CD4-positive, alpha-beta T cell treated with Interleukin-15 for 1 hour (primary cell): ENCODE data around the gene TGDS.
"Not testable (repeated sequence)": the region's sequence is repeated elsewhere in the genome, so short reads cannot be mapped to it uniquely, and the experiment has no call there.

Experiments used
- DNase-seq: peaks from one replicate; pipeline ENCODE4 v3.0.0-alpha.2; 2020

TGDS gene

DNA sequence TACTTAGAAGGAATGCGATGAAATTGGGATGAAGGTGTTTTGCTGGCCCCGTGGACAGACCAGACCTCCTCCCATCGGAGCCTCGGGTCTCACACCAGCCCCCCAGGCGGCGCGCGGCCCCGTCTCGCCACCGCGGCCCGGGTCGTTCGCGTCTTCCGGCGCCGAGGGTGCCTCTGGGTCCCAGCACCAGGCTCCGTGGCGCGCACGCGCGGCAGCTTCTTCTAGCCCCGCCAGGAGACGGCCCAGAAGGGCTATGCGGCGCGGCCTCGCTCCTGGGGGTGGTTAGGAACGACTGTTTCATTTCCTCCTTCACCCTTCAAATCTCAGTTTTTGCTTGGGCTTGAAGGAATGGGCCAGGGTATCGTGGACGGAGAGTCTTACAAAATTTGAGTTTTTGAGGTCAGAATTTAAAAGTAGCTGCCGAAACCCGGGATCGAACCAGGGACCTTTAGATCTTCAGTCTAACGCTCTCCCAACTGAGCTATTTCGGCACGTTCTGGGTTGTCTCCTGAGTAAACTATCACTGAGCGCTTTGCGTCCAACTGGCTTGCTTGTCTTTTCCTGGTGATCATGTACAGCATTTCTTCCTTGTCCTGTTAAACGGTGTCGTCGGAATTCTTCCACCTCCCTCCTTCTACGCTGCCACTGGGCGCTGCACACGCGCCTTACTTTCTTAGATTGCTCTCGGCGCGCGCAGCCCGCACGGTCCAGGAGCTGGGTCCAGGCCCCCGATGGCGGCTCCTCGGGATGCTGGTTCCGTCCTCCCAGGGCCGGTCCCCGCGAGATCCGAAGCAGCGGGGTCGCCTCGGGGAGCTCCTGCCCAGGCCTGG, 46.5 kb downstream of the TGDS start:
- peak; percentile 94 for DNase-seq

DNA sequence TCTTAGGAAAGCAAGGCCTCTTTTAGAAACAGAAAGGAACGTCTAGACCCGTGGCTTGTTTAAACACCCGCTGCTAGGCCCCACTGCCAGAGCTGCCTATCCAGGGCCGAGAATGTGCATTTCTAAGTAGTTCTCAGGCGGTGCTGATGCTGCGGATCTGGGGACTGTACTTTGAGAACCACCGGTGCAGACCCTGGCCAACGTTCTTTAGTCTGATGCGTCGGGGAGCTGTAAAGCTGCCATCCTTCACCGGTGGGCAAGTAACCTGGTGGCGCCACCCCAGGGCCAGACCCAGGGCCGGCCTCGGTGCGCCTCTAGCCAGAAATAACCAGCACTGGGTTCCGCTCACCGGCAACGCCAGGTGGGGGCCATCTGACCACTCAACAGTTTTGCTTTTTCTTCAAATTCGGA, 47.1 kb downstream of the TGDS start:
- peak; percentile 54 for DNase-seq

DNA sequence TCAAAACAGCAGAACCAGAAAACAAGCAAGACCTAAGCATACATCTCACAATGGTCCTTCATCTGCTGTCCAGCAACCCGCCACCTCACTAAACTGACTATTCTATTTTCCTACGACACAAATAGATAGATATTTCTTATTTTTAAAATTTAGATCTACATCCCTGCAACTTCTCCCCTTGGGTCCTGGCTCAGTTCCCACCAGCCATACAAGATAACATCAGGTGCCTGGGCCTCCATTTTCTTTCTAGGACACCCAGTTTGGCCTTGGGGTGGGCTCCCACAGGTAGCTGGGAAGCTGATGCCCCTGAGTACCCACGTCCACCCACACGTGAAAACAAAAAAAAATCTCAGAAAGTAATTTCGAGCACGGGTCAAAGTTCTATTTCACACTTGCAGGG, 47.6 kb downstream of the TGDS start:
- DNase-seq = no peak

DNA sequence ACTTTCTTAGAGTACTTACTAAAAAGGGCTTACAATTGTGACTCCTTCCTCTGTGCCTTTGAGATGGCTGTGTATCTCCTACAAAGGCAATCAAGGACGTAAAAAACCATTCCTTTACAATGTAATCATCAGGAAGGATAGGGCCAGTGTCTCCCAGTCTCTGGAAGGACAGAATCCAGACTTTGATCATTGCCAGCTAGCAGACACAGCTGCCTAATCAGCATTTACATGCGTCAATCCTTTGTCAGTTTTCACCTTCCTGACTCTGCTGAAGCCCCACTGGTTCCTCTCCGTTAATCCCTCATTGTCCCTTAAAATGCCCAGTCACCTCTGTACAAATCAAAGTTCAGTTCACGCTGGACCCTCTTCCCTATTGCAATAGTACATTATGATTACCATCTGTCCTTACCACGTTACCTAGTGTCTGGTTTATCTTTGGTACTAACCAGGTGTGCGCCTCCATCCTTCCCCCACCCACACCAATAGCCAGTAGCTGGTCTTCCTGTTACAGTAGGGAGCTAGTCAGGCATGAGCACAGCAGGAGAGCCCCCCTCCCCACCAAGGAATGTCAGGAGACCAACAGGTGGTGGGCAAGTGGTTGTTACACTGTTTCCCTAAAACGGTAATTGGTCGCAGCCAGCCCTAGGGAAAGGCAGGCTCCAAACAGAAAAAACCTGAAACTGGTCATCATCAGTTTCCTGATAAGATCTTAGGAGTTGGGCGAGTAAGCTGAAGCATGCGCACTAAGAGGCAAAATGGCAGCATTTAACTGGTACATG, 49.7 kb downstream of the TGDS start:
- no peak for DNase-seq

DNA sequence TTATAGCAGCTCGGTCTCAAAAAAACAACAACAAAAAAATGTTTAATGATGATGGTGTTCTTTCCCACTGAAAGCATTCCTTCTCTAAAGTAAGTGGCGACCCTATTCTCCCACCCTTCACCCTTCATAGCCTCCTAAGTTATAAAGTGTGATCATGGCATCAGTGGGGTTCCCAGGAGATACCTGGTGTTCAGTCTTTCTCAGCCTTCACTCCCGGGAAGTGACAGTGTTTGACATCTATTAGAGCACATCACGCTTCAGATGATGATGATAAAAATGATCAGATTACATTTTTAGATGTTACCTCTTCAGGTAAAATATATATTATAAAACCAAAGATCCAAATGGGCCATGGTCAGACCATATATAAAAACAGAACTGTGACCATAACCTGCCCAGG, 51.0 kb downstream of the TGDS start:
- no peak for DNase-seq

DNA sequence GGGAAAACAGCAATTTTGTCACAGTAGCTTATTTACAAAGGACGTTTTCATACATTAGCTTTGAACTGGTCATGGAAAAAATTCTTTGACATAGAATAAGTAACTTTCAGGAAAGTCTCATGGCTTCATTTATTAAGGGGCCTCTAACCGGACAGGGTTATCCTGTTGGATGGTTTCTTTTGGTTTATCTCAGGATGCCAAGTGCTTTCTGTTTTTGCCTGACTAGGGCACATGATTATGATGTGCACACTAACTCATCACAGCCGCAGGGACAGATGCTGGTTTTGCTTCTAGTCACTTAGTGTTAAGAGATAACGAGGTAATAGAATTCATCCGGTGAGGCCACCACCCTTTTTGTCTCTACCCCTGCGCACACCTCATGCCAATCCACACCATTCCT, 53.0 kb downstream of the TGDS start:
- no peak for DNase-seq

DNA sequence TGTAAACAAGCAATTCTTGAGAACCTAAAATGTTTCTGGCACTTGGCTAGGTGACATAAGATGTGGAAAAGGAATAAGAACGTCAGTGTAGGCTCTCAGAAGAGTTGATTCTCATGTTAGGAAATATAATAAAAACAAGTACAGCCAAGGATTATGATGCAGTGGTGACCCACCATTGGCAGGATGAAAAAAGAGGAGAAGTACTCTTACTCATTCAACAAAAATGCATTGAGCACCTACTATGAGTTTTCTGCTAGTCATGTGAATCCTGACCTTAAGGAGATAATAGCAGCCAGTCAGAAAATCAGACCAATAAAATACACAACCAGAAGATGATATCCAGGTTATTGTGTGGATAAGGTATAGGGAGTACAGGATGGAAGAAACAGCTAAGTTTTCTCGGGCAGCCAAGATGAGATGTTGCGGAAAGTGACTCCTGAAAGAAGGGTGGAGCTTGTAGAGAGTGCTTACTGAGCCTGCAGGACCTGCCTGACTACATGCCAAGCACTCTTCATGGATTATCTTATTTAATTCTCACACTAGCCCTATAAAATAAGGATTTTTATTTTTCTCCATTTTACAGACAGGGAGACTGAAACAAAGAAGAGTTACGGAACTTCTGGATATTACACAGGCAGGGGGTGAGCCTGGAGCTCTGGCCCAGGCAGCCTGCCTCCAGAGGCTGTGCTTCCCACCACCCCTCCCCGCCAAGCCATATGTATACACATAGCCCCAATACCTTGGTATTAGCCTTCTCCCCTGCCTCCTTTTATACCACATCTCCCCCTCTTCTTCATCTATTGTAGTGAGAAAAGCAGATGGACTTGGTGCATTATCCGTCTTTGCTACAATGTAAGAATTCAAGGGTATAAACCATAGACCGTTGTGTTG, 58.0 kb downstream of the TGDS start:
- DNase-seq = no peak

DNA sequence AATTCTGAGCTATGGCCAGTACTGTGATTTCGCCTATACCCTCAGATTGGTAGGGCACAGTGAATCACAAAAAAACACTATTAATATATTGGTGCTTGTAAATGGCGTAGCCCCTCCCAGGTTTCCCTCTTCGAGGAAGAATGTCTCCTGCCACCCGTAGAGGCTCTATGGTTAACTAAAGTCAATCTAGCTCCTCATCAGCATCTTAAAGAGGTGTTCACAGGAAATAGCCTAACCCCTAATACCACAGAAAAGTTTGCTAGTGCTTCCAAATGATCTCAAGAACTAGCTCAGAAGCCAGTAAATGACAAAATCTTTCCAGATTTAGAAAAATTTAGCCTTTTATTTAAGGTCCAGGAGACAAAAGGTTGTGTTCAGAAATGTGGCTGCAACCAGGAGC, 60.2 kb downstream of the TGDS start:
- DNase-seq = no peak

DNA sequence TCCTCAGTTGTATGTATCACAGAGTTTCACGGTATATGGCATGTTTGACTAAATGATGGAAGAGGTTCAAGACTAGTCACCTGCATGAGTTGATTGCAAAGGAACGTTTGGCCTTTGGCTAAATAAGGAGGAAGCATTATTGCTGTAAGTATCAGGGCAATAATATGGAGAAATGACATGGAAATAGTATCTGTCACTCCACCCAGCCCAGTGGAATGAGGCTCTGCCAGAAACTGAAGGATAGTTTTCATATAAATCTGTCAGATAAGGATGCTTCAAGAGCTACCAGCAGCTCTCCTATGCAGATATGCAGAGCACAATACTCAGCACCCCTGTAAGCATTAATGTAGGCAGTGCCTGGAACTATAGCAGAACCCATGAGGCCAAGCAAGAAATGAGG, 60.7 kb downstream of the TGDS start:
- no peak for DNase-seq

DNA sequence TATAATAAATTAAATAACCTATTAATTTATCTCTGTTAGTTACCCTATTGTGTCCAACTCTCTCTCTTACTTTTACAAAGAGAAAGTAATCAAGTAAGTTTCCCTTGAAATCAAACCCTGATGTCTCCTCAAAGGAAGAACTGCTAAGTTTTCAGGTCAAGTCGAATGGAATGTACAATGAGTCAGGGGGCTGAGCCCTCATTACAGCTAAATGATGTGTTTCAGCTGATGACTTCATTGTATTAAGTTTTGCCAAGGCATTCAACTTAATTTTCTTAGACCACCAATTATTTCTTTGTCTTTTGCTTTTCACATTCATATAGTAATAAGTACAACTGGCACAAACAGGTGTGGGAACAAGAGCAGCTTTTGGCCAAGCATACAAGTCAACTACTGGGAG, 61.8 kb downstream of the TGDS start:
- no peak for DNase-seq

DNA sequence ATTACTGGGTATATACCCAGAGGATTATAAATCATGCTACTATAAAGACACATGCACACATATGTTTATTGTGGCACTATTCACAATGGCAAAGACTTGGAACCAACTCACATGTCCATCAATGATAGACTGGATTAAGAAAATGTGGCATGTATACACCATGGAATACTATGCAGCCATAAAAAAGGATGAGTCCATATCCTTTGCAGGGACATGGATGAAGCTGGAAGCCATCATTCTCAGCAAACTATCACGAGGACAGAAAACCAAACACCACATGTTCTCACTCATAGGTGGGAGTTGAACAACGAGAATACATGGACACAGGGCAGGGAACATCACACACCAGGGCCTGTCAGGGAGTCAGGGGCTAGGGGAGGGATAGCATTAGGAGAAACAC, 63.7 kb downstream of the TGDS start:
- not testable (repeated sequence) for DNase-seq

DNA sequence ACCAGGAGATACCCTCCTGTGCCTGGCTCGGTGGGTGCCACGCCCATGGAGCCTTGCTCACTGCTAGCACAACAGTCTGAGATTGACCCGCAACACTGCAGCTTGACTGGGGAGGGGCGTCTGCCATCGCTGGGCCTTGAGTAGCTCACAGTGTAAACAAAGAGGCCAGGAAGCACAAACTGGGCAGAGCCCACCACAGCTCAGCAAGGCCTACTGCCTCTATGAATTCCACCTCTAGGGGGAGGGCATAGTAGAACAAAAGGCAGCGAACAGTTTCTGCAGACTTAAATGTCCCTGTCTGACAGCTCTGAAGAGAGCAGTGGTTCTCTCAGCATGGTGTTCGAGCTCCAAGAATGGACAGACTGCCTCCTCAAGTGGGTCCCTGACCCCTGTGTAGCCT, 69.0 kb downstream of the TGDS start:
- DNase-seq = not testable (repeated sequence)

DNA sequence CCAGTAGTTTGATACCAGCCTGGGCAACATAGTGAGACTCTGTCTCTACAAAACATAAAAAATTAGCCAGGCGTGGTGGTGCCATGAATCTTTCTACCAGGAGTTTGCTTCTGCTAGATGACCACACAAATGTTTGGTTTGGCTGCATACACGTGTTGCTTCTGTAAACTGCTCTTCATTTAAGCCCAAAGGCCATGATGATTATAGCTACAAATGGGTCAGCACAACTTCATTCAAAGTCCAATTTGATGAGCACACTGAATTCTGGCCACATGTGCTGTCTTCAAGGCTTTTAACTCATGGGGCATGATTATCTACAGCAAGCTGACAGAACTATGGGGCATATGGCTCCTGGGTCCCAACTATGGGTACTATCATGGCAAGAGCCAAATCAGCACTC, 70.2 kb downstream of the TGDS start:
- no peak for DNase-seq

DNA sequence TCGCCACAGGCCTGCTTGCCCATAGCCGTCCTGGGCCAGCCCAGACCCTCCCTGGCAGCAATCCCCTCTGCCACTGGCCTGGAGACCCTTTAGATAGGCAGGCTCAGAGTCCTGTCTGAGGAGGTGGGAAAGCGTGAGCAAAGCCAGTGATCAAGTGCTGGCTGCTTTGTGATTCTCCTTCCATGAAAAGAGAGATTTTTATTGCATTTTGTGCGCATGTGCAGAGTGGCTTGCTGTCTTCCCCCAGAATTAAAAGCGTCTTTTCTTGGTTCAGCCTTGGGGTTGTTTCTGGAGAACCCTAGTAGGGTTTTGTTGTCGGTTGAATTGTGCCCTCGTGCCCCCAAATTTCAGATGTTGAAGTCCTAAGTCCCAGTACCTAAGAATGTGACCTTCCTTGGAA, 71.5 kb downstream of the TGDS start:
- no peak for DNase-seq
